ENCODE results near the gene HSPBAP1.
"Not testable (repeated sequence)": the region's sequence is repeated elsewhere in the genome, so short reads cannot be mapped to it uniquely, and the experiment has no call there.

Gene HSPBAP1

GRCh38 chr3:122732682-122733525, 60.7 kb downstream of the HSPBAP1 start:
- not testable (repeated sequence) for DNase-seq

- no peak for DNase-seq
Measured at GRCh38 chr3:122730240-122730639, 63.4 kb downstream of the HSPBAP1 start.

GRCh38 chr3:122728756-122729514, 64.7 kb downstream of the HSPBAP1 start:
- DNase-seq, result no peak

- DNase-seq, result no peak
Measured at GRCh38 chr3:122728186-122728585, 65.4 kb downstream of the HSPBAP1 start.

GRCh38 chr3:122727766-122728165, 65.9 kb downstream of the HSPBAP1 start:
- no peak for DNase-seq

- DNase-seq, result no peak
Measured at GRCh38 chr3:122727294-122727693, 66.3 kb downstream of the HSPBAP1 start.

- DNase-seq, result no peak
Measured at GRCh38 chr3:122725106-122725505, 68.5 kb downstream of the HSPBAP1 start.

- no peak for DNase-seq
Measured at GRCh38 chr3:122719273-122719921, 74.2 kb downstream of the HSPBAP1 start.

GRCh38 chr3:122716667-122717066, 77.0 kb downstream of the HSPBAP1 start:
- DNase-seq, result no peak

- no peak for DNase-seq
Measured at GRCh38 chr3:122714273-122714672, 79.4 kb downstream of the HSPBAP1 start.

GRCh38 chr3:122710616-122711251, 82.9 kb downstream of the HSPBAP1 start:
- not testable (repeated sequence) for DNase-seq

- DNase-seq, result no peak
Measured at GRCh38 chr3:122705379-122705778, 88.3 kb downstream of the HSPBAP1 start.

- no peak for DNase-seq
Measured at GRCh38 chr3:122700193-122700592, 93.4 kb downstream of the HSPBAP1 start.

- DNase-seq, result no peak
Measured at GRCh38 chr3:122697952-122698620, 95.5 kb downstream of the HSPBAP1 start.

- no peak for DNase-seq
Measured at GRCh38 chr3:122695927-122696561, 97.6 kb downstream of the HSPBAP1 start.

GRCh38 chr3:122694966-122695365, 98.7 kb downstream of the HSPBAP1 start:
- no peak for DNase-seq

- no peak for DNase-seq
Measured at GRCh38 chr3:122692674-122693073, 101.0 kb downstream of the HSPBAP1 start.

GRCh38 chr3:122691195-122691594, 102.4 kb downstream of the HSPBAP1 start:
- no peak for DNase-seq

- DNase-seq, result no peak
Measured at GRCh38 chr3:122690096-122690495, 103.5 kb downstream of the HSPBAP1 start.

Measured in GDM1 (cell line).